ENCODE measurements around the gene BAG2.

The BAG2 gene

DNA sequence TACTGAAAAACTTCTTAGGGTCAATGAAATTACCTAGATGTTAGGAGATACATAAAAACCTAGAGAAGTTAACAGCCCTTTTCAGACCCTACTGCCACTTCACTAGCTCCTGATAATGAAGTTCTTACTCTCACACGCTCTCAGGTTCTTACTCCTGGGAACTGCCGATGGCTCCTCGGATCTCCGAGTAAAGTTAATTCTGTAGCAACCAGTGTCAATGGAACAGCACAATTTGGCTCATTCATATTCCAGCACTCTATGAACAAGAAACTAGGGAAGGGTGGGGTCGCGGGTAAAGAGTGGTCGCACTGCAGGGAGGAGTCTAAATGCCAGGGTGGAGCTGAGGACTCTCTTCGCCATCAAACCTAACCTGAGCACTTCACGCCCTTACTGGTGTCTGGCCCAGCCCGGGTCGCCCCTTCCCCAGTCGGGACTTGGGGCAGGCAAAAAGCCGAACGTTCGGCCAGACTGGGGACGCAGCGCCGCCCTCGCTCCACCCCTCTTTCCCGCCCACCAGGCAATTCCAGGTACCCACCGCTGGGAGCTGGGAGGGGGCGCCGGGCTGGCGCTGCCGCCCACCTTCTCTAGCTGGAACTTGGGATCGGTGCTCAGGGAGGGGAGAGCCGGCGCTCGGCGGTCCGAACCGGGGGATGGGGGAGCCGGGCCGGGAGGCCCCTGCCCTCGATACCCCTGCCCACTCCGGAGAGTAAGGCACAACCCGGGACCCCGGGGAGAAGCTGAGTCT, 49.2 kb downstream of the BAG2 start:
- peak in 2 of 3 donors; percentile 5 to 21 for DNase-seq (ENCODE audit: low read depth in 3 of 3, low spot score in 1 of 3)

DNA sequence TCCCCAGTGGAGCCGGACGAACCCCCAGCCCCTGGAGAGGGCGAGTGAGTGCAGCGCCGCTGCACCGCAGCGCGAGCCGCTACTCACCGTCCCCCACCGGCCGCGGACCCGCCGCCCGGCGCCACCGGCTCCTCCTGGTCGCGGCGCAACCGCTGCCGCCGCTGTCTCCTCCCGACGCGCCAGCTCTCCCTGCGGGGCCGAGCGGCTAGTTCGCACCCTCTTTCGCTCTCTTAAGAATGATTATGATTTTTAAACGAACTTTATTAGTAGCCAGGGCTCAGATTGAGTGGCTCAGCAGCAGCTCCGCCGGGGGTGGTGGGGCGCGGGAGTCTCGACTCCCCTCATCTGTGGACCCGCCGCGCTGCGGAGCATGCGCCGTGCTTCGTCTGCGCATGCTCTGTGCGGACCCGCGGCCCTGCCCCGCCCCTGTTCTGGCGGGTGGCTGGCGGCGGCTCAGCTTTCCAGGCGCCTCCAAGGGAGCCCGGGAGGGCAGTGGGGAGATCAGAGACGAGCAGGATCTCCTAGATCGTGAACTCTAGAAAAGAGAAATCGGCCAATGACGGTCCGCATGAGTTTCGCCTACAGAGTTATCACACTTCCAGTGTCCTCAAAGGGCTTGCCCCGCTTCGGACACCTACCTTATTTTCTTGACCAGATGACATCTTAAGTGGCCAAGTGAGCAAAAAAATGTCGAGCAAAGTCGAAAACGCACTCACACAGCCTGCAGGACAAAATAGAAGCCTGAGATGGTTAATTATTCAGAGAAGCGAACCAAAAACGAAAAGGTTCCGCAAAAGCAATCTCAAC, 50.0 kb downstream of the BAG2 start, which contains the start of gene RAB23:
Gene RAB23, minus strand, starts transcription at position 372 of the 807 bp plus-strand sequence. CDS start 11,927 bp downstream, outside the sequence.
- peak; percentile 54 to 79 (median 76) for DNase-seq (ENCODE audit: low read depth in 3 of 3, low spot score in 1 of 3)

DNA sequence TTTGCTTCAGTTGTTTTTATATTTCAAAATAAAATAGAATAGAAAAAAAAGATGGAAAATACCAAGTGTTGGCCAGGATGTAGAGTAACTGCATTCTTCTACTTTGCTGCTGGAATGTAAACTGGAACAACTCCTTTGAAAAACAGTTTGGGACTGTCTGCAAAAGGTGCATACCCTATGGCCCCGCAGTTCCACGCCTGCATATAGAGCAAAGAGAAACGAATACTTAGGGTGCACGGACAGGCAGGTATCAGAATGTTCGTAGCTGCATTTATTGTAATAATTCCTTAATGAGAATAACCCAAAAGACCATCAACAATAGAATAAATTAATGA, 50.6 kb downstream of the BAG2 start:
- DNase-seq (ENCODE audit: low read depth in 3 of 3, low spot score in 1 of 3) = no peak

DNA sequence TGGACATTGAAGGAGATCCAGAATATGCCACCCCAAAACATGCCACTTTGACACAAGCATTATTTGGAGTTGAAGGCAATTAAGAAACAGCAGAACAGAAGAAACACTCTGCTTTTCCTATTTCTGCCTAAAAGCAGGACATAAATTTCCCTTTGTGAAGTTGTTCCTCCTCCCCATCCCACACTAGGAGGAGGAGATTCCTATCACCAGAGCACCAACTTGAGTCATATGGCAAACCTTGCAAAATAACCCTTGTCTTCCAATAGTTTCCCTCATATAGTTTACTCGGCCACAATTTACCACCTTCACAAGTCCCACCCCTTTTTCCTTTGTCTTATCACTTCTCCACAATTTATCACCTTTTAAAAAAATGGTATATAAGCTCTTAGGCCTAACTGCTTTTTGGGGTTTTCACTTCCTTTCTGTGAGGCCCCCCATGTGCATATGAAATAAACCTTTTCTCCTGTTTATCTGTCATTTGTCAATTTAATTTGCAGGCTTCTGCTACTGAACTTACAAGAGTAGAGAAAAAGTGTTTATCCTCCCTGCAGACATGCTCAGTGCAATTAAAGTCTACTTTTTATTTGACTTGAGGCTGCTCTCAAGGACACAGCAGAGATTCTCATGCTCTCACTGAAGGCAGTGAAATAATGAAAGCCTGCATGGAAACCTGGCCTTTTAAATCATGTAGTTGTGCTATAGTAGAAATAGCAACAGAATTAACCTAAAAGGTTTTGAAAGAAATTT, 52.8 kb downstream of the BAG2 start:
- DNase-seq (ENCODE audit: low read depth in 3 of 3, low spot score in 1 of 3) = no peak

DNA sequence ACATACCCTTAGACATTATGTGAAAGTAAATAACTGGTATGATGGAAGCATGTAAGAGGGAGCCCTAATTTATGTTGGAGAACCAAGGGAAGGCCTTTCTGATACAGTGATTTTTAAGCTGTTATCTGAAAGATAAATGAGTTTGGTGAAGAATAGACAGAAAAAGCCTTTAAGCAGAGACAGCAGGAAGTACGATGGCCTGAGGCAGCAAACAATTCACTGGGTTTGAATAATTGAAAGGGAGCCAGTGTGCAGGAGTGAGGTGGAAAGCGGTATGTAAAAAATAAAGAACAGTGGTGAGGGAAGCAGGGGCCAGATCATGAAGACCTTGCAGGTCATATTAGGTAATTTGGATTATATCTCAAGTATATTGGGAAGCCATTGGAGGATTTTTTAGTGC, 54.1 kb downstream of the BAG2 start:
- DNase-seq (ENCODE audit: low read depth in 3 of 3, low spot score in 1 of 3) = no peak
